Activated naive CD8-positive, alpha-beta T cell treated with anti-CD3 and anti-CD28 coated beads for 36 hours (primary cell): ENCODE measurements around the gene SLC35E4. TPM values are rescaled to one million over a fixed set of nuclear protein-coding genes. Genes with fewer than 3 reads are reported as not detected.
A peak's percentile ranks its signal among the peaks of the same experiment; 100 is the strongest.
"Not testable (repeated sequence)": the region's sequence is repeated elsewhere in the genome, so short reads cannot be mapped to it uniquely, and the experiment has no call there.

Experiments
- DNase-seq: peaks from one replicate; pipeline ENCODE4 v3.0.0; 2021
- H3K27ac Mint-ChIP-seq: one replicate; pipeline ENCODE4 v1.8.0; 2022; ENCODE audit warnings: mild to moderate bottlenecking, moderate library complexity, mixed read lengths
- H3K27me3 Mint-ChIP-seq: one replicate; pipeline ENCODE4 v1.8.0; 2022; ENCODE audit warnings: mild to moderate bottlenecking, mixed read lengths
- H3K36me3 Mint-ChIP-seq: one replicate; pipeline ENCODE4 v1.8.0; 2021; ENCODE audit warnings: mild to moderate bottlenecking, mixed read lengths
- H3K4me1 Mint-ChIP-seq: one replicate; pipeline ENCODE4 v1.8.0; 2021; ENCODE audit warnings: mixed read lengths
- H3K4me3 Mint-ChIP-seq: one replicate; pipeline ENCODE4 v1.8.0; 2022; ENCODE audit warnings: mild to moderate bottlenecking, moderate library complexity, mixed read lengths
- H3K9me3 Mint-ChIP-seq: one replicate; pipeline ENCODE4 v1.8.0; 2022; ENCODE audit warnings: mixed read lengths
- total RNA-seq, 2 experiments: library from RNA; stranded (reverse); gene quantifications; one replicate each; pipeline ENCODE4 v1.2.3, GENCODE V29; 2021

The SLC35E4 gene
- total RNA-seq, 2 experiments from 2014 or later = 3.2 to 3.6 TPM

- no peaks in the 10 kb centered on the region for H3K27me3 Mint-ChIP-seq
- H3K36me3 Mint-ChIP-seq = peaks cover 4% of the 10 kb centered on the region
- H3K27ac Mint-ChIP-seq = no peak overlapping the region
- H3K4me1 Mint-ChIP-seq = peaks cover 10% of the 10 kb centered on the region
- H3K4me3 Mint-ChIP-seq = no peak overlapping the region
- no peaks in the 10 kb centered on the region for H3K9me3 Mint-ChIP-seq
- no peak for DNase-seq
These were observed 18.8 kb downstream of the SLC35E4 start for GRCh38 chr22:30654361-30654760.

- H3K27ac Mint-ChIP-seq = no peak overlapping the region
- H3K36me3 Mint-ChIP-seq = peaks cover 4% of the 10 kb centered on the region
- no peak for DNase-seq
- no peaks in the 10 kb centered on the region for H3K9me3 Mint-ChIP-seq
- H3K4me3 Mint-ChIP-seq = no peak overlapping the region
- H3K27me3 Mint-ChIP-seq = no peaks in the 10 kb centered on the region
- peaks cover 5% of the 10 kb centered on the region for H3K4me1 Mint-ChIP-seq
These were observed 20.0 kb downstream of the SLC35E4 start for GRCh38 chr22:30655532-30655931.

- no peak overlapping the region for H3K27ac Mint-ChIP-seq
- no peaks in the 10 kb centered on the region for H3K27me3 Mint-ChIP-seq
- H3K9me3 Mint-ChIP-seq = no peaks in the 10 kb centered on the region
- no peak for DNase-seq
- H3K4me3 Mint-ChIP-seq = no peak overlapping the region
- H3K36me3 Mint-ChIP-seq = peaks cover 9% of the 10 kb centered on the region
- H3K4me1 Mint-ChIP-seq = peaks cover 6% of the 10 kb centered on the region
These were observed 26.5 kb downstream of the SLC35E4 start for GRCh38 chr22:30662040-30662439.

GRCh38 chr22:30664798-30665197 lies 29.2 kb downstream of the SLC35E4 start:
- H3K27me3 Mint-ChIP-seq = peaks cover 6% of the 10 kb centered on the region
- H3K36me3 Mint-ChIP-seq = peaks cover 7% of the 10 kb centered on the region
- no peak for DNase-seq
- no peak overlapping the region for H3K27ac Mint-ChIP-seq
- no peaks in the 10 kb centered on the region for H3K9me3 Mint-ChIP-seq
- H3K4me1 Mint-ChIP-seq = peaks cover 11% of the 10 kb centered on the region
- H3K4me3 Mint-ChIP-seq = no peak overlapping the region

DNA sequence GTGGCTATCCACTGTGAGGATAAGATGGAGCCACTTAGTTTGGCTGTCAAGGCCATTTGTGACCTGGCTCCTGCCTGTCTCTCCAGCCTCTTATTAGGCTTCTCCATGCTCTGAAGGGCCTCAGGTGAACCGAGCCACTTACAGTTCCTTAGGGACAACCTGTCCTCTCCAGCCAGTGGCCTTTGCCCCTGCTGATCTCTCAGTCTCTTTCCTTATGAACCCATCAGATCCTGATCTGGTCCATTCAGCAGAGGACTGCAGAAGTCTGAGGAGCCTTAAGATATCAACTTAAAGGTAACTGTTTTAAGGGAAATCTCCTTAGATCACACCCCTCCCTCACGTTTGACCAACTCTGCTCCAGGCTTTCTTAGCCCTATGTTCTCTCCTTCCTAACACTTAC lies 29.7 kb downstream of the SLC35E4 start:
- peaks cover 6% of the 10 kb centered on the region for H3K27me3 Mint-ChIP-seq
- no peak overlapping the region for H3K4me3 Mint-ChIP-seq
- peaks cover 11% of the 10 kb centered on the region for H3K4me1 Mint-ChIP-seq
- H3K9me3 Mint-ChIP-seq = no peaks in the 10 kb centered on the region
- no peak overlapping the region for H3K27ac Mint-ChIP-seq
- no peak for DNase-seq
- peaks cover 7% of the 10 kb centered on the region for H3K36me3 Mint-ChIP-seq

- no peak for DNase-seq
- H3K27ac Mint-ChIP-seq = no peak overlapping the region
- peaks cover 7% of the 10 kb centered on the region for H3K36me3 Mint-ChIP-seq
- no peaks in the 10 kb centered on the region for H3K9me3 Mint-ChIP-seq
- H3K27me3 Mint-ChIP-seq = peaks cover 6% of the 10 kb centered on the region
- H3K4me1 Mint-ChIP-seq = peaks cover 11% of the 10 kb centered on the region
- H3K4me3 Mint-ChIP-seq = no peak overlapping the region
These were observed 30.2 kb downstream of the SLC35E4 start for GRCh38 chr22:30665786-30666185.

DNA sequence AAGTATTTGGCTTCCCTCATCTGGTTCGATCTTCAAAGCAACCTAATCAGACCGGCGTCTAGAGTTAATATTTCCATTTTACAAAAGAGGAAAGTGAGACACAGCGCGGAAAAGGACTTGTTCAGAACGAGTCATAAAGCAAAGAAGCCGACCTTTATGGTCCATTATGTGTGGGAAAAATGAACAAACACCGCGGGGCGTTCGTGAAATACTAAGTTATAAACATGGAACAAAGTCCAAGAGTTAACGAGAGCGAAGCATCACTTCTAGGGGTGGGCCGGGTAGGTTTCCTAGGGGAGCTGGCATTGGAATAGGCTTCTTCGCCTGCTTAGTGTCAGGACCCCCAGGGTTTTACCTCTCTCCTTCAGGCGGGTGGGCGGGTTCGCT lies 31.5 kb downstream of the SLC35E4 start:
- H3K9me3 Mint-ChIP-seq = no peaks in the 10 kb centered on the region
- peak; percentile 7 for DNase-seq
- peaks cover 11% of the 10 kb centered on the region for H3K4me1 Mint-ChIP-seq
- H3K36me3 Mint-ChIP-seq = peaks cover 5% of the 10 kb centered on the region
- H3K27me3 Mint-ChIP-seq = peaks cover 6% of the 10 kb centered on the region
- H3K4me3 Mint-ChIP-seq = peak overlapping the region; percentile 95
- H3K27ac Mint-ChIP-seq = peak overlapping the region; percentile 79

DNA sequence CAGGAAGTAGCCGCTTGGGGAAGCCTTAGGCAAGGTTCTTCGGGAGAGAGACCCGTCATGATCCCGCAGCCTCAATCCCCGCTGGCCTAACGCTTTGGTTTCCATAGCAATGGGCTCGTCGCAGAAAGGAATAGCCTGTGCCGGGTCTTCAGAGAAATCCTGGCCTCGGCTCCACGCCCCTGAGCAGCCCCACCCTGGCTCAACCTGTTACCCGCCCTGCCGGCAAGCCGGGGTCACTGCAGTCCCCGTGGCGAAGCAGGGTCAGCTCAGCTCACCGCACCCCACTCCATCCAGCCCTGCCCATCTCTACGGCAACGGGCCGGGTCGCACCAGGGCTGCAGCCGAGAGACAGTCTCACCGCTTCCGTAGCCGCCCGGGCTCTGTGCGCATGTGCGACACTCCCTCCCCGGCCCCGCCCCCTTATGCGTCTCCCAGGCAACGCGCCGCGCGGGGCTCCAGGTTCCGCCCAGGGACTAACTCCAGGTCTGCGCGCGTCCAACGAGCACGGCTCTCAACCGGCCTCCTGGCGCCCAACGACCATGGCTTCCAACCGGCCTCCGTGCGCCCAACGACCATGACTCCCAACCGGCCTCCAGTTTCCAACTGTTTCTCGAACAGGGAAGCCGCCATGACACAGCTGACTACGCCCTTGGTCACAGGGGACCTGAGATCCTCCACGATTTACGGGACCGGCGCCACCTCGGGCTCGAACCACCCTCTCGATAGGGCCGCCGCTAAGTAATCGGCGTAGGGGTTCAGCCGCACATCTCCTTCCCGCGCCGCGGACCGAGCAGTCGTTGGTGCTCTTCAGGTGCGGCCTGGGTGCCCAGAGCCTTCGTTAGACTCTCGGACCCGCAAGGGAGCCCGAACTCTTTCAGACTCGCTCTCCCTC lies 32.2 kb downstream of the SLC35E4 start, which contains the start of gene DUSP18:
DUSP18 (minus strand) TSS at position 382 of the 892 bp plus-strand sequence. CDS start 3,872 bp downstream, outside the sequence.
- peak; percentile 92 for DNase-seq
- Mint-ChIP-seq H3K9me3 (no peaks in the 10 kb centered on the region), H3K27me3 (peaks cover 6% of the 10 kb centered on the region), H3K4me3 (peak within 1 kb of the TSS; percentile 95), H3K27ac (peak within 1 kb of the TSS; percentile 79), H3K4me1 (peaks cover 11% of the 10 kb centered on the region), H3K36me3 (peaks cover 5% of the 10 kb centered on the region)

GRCh38 chr22:30668386-30668710 lies 32.8 kb downstream of the SLC35E4 start:
- no peaks in the 10 kb centered on the region for H3K9me3 Mint-ChIP-seq
- peaks cover 6% of the 10 kb centered on the region for H3K27me3 Mint-ChIP-seq
- DNase-seq = no peak
- no peak overlapping the region for H3K27ac Mint-ChIP-seq
- H3K4me1 Mint-ChIP-seq = peaks cover 11% of the 10 kb centered on the region
- peaks cover 4% of the 10 kb centered on the region for H3K36me3 Mint-ChIP-seq
- H3K4me3 Mint-ChIP-seq = peak overlapping the region; percentile 95

GRCh38 chr22:30671071-30671470 lies 35.5 kb downstream of the SLC35E4 start:
- no peak for DNase-seq
- Mint-ChIP-seq H3K4me1 (peaks cover 11% of the 10 kb centered on the region), H3K27ac (no peak overlapping the region), H3K27me3 (peaks cover 6% of the 10 kb centered on the region), H3K36me3 (no peaks in the 10 kb centered on the region), H3K9me3 (no peaks in the 10 kb centered on the region), H3K4me3 (no peak overlapping the region)

- Mint-ChIP-seq H3K27ac (no peak overlapping the region), H3K4me3 (no peak overlapping the region), H3K4me1 (peaks cover 4% of the 10 kb centered on the region), H3K36me3 (no peaks in the 10 kb centered on the region), H3K27me3 (peaks cover 10% of the 10 kb centered on the region), H3K9me3 (no peaks in the 10 kb centered on the region)
- no peak for DNase-seq
These were observed 37.6 kb downstream of the SLC35E4 start for GRCh38 chr22:30673136-30673535.

DNA sequence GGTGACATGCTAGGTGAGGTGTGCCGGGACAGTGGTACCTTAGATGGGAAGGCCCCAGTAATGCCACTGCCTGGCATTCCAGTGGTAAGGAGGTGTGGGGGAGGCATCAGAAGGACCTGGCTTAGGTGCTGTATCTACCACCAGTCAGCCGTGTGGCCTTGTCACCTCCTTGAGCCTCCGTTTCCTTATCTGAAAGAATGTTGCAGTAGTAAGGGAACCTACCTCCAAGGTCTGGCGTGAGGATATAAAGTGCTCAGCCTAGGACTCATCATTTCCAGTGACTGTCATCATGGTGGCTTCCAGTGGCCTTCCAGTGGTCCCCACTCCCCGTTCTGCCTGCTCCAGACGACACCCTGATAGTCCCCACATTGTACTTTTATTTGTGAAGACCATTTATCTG lies 38.9 kb downstream of the SLC35E4 start:
- H3K27me3 Mint-ChIP-seq = peaks cover 4% of the 10 kb centered on the region
- H3K4me1 Mint-ChIP-seq = no peaks in the 10 kb centered on the region
- H3K36me3 Mint-ChIP-seq = no peaks in the 10 kb centered on the region
- H3K9me3 Mint-ChIP-seq = no peaks in the 10 kb centered on the region
- no peak overlapping the region for H3K27ac Mint-ChIP-seq
- no peak for DNase-seq
- no peak overlapping the region for H3K4me3 Mint-ChIP-seq

GRCh38 chr22:30675436-30675835 lies 39.9 kb downstream of the SLC35E4 start:
- no peak for DNase-seq
- H3K4me3 Mint-ChIP-seq = no peak overlapping the region
- no peaks in the 10 kb centered on the region for H3K9me3 Mint-ChIP-seq
- no peaks in the 10 kb centered on the region for H3K36me3 Mint-ChIP-seq
- H3K27me3 Mint-ChIP-seq = peaks cover 4% of the 10 kb centered on the region
- no peaks in the 10 kb centered on the region for H3K4me1 Mint-ChIP-seq
- H3K27ac Mint-ChIP-seq = no peak overlapping the region

DNA sequence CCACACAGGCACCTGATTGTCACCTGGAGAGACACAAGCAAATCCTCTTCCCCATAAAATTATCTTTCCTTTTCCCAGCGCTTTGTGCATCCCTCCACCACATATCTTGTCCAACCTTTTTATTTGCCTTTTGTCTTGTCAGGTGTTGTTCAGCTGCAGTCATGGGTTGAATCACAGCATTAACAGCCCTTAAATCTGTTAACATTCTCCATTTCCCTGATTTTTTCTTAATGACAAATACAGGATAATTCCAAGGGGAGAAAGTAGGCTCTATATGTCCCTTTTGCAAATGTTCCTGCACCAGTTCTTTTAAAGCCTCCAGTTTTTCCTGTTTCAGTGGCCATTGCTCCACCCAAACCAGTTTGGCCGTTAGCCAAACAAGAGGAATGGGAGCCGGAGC lies 41.0 kb downstream of the SLC35E4 start:
- H3K9me3 Mint-ChIP-seq, DNase-seq, H3K4me3 Mint-ChIP-seq, H3K27me3 Mint-ChIP-seq, H3K36me3 Mint-ChIP-seq, H3K4me1 Mint-ChIP-seq, H3K27ac Mint-ChIP-seq: not testable (repeated sequence)

GRCh38 chr22:30679895-30680690 lies 44.5 kb downstream of the SLC35E4 start:
- H3K27ac Mint-ChIP-seq, DNase-seq, H3K9me3 Mint-ChIP-seq, H3K36me3 Mint-ChIP-seq, H3K4me3 Mint-ChIP-seq, H3K4me1 Mint-ChIP-seq: not testable (repeated sequence)
- H3K27me3 Mint-ChIP-seq = peaks cover 13% of the 10 kb centered on the region
